GM19099 (cell line): Measurements from ENCODE around the gene BRAF.

Source experiments
- POLR2A ChIP-seq: IDR thresholded peaks from 3 replicates; pipeline ENCODE4 v1.6.1; 2011; ENCODE audit warnings: low read depth; ENCODE audit not compliant: insufficient read length; ENCODE audit errors: extremely low read depth

BRAF gene

DNA sequence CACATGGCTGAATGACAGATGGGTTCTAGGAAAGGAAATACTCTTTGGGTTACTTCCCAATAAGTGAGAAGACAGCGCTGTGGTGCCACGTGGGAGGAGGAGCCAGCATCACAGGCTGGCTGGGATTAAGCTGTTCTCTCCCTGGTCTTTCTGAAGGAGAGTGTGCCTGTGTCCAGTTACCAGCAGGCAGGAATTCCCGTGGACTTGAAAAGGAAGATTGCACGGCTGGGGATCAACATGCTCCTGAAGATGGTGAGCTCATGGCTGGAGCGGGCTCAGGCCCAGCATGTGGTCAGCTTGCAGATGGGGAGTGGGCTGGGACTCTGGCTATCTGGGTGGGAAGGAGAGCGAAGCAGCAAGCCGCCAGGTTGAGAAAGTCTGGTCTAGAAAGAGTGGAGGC lies 243.8 kb downstream of the BRAF start:
- no peak for TF ChIP-seq POLR2A

GRCh38 chr7:140679186-140679585 lies 245.5 kb downstream of the BRAF start:
- TF ChIP-seq POLR2A: no peak

DNA sequence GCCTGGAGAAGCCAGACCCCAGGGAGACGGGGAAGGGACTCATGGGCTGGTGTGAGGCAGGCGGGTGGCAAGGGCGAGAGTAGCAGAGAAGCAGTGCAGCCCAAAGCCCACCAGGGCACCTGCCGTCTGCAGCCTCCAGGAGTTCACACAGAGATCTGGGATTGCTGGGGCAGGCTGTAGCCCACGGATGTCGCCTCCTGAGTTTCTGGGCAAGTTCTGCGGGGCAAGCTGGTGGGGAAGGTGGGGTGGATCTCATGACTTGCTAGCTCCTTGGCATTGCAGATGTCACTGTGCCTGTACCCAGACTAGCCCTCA lies 246.0 kb downstream of the BRAF start:
- TF ChIP-seq POLR2A: no peak

DNA sequence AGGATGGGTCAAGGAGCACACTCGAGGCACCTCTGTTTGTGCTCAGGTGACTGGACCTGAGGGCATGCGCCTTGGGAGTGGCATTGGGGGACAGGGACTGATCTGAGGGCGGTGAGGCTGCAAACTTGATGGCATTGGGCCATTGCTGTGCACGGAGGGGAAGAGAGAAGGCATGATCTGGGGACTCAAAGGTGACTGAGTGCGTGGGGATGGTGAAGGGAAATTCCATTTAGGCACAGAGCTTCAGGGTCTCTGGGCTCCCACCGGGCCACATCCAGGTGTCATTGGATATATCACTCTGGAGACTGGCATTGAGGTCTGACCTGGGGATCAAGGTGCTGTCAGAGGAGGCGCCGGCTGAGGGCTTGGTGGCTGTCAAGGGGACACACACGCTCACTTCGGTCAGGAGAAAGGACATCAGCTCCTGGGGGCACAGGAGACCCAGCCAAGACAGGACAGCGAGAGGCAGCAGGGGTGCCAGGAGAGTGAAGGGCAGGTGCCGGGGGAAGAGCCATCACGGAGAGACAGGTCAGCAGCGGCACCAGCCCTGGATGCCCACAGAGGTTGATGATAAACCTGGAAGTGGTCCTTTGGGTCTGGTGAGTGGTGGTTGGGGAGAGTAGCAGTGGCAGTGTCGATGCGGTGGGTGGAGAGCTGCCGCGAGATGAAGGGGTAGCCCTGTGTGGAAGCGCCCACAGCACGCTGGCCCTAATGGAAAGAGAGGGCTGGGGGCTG lies 246.5 kb downstream of the BRAF start:
- no peak for TF ChIP-seq POLR2A

- no peak for TF ChIP-seq POLR2A
Observed at GRCh38 chr7:140677496-140677895, 247.2 kb downstream of the BRAF start.

DNA sequence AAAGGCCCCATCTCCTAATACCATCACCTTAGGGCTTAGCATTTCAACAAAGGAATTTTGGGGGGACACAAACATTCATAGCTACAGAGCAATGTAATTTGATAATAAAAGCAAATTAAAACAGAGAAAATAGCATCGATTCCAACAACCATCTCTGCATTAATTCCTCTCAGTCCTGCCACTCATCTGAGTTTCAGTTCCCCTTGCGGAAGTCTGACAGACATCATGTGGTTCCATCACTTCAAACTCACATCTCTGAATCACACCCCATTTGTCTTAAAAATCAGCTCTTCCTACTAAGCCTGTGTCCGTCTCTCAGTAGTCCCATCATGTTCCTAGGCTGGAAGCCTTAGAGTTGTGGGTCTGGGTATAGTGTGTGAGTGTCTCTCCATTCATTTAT lies 248.4 kb downstream of the BRAF start:
- no peak for TF ChIP-seq POLR2A

- TF ChIP-seq POLR2A: no peak
Observed at GRCh38 chr7:140675726-140676125, 249.0 kb downstream of the BRAF start.

GRCh38 chr7:140674899-140675701 lies 249.6 kb downstream of the BRAF start:
- no peak for TF ChIP-seq POLR2A

DNA sequence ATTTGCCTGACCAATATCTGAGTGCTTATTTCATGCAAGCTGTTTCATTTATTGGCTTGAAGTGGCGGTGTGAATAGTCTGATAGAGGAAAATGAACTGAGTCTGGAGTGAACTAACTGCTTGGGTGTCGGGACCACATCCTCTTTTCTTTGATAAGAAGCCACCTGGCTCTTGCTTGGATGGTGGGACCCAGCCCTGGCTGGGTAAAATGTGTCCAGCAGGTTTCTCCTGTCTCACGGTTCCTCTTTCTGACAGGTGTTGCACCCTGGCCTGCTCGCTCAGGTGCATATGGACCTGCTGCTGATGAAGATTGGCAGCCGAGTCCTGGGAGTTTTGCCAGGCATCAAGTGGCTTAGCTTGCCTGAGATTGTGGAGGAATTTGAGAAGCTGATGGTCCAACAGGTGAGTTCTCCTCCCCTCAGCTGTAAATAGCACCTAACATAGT lies 250.4 kb downstream of the BRAF start:
- TF ChIP-seq POLR2A: no peak

- TF ChIP-seq POLR2A: no peak
Observed at GRCh38 chr7:140673774-140674155, 251.0 kb downstream of the BRAF start.

- peak; percentile 42 for TF ChIP-seq POLR2A
Observed at GRCh38 chr7:140673063-140673773, 251.5 kb downstream of the BRAF start.

DNA sequence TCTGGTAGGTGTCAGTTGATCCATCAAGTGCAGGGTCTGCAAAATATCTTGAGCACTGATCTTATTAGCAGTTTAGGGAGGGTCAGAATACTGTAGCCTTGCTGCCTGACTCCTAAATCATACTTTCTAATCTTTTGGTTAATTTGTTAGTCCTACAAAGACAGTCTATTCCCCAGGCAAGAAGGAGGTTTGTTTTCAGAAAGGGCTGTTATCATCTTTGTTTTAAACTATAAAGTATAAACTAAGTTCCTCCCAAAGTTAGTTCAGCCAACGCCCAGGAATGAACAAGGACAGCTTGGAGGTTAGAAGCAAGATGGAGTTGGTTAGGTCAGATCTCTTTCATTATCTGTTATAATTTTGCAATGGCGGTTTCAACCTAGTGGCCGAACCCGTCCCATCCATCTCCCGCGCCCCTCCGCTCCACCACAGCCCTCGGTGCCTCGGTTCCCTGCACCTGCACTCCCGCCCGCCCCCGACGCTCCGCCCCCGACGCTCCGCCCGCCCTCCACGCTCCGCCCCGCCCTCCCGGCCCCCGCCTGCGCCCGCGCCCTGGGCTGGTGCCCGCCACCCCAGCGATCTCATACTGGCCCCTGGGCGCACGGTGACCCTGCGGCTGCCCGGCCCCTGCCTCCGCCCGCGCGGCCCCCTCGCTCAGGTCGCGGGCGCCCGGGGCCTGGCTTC lies 252.2 kb downstream of the BRAF start, which contains the start of gene ADCK2:
ADCK2 (plus strand) TSS at position 564 of the 681 bp plus-strand sequence. CDS start 386 bp downstream, outside the sequence.
- TF ChIP-seq POLR2A: peak; percentile 54

GRCh38 chr7:140671966-140672365 lies 252.8 kb downstream of the BRAF start:
- no peak for TF ChIP-seq POLR2A

DNA sequence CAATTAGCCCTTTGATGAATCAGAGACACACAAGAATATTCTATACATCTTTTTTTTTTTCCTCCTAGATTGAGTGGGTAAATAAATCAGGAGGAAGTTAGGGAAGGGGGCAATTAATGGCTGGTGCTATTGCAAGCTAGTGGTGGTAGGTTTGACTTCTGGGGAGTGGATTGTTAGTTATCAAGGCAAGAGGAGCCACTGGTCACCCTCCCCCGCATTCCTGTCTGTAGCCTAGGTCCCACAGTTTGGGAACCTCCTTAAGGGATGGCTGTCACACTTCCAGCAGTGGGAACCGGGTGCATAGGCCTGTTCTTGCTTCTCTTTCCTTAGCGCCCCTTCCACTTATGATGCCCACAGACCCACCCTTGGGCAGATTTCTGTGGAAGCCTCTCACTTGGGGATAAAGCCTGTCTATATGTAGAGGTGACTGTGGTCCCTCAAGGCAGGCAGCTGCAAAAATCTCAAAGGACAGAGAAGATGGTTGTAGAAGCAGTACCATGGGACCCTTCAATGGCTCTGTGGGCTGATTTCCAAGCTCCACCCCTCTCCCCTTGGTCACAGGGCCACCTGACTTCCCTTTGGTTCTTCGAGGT lies 254.3 kb downstream of the BRAF start:
- TF ChIP-seq POLR2A: no peak

DNA sequence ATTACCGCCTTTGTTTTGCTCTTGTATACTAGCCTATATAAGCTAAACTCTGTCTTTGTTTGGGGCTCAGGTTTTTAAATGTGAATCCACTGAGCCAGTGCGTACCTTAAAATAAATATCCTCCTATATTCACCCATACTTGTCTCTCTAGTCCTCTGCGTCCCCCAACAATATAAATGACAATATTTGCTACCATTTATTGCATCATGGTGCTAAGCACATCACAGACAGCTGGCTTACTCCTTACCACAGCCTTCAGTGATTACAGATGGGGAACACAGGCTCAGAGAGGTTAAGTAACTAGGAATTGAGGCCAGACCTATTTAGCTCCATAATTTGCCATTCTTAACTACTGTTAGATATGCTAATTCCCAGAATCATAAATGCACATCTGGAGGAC lies 255.4 kb downstream of the BRAF start:
- no peak for TF ChIP-seq POLR2A
